ENCODE measurements around the gene RGS17.

Gene RGS17

DNA sequence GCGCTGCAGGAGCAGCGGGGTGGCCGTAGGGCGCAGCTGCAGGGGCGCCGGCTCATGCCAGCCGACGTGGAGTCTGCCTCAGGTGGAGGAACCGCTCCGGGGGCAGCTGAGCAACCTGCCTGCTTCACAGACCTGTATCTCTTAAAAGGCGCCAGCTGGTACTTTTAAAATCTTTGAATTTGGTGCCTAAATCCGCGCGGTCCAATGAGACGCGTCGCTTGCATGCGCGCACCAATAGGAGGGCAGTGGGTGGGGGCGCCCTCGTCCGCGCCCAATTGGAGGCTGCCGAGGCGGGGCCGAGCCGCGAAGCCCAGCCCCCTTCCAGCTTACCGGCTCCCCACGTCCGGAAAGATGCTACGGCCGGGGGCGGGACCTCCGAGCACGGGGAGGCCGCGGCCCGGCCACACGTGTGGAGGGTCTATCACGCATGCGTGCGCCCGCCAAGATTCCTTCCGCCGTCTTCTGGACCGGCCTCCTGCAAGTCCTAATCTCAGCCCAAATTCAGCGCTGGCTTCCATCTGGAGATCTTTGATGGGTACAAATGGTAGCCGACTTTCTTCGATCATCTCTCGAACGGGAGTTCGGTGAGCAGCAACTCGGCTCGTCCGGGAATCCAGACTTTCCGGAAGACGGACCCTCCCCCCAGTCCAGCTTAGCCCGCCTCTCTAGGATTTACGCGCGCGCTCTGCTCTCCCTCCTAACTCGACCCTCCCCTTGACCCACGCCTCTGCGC lies 148.0 kb downstream of the RGS17 start, which contains the start of gene FBXO5 (continued):
- TF ChIP-seq, protein P1, sequence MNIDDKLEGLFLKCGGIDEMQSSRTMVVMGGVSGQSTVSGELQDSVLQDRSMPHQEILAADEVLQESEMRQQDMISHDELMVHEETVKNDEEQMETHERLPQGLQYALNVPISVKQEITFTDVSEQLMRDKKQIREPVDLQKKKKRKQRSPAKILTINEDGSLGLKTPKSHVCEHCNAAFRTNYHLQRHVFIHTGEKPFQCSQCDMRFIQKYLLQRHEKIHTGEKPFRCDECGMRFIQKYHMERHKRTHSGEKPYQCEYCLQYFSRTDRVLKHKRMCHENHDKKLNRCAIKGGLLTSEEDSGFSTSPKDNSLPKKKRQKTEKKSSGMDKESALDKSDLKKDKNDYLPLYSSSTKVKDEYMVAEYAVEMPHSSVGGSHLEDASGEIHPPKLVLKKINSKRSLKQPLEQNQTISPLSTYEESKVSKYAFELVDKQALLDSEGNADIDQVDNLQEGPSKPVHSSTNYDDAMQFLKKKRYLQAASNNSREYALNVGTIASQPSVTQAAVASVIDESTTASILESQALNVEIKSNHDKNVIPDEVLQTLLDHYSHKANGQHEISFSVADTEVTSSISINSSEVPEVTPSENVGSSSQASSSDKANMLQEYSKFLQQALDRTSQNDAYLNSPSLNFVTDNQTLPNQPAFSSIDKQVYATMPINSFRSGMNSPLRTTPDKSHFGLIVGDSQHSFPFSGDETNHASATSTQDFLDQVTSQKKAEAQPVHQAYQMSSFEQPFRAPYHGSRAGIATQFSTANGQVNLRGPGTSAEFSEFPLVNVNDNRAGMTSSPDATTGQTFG (tag by site-specific recombination; IDR thresholded peaks at IDR 0.05; ENCODE audit: borderline replicate concordance), result no peak
- TF ChIP-seq ZNF394 (tag by site-specific recombination; IDR thresholded peaks at IDR 0.05; ENCODE audit: borderline replicate concordance) (peak; percentile 9; the same call in 1 of the 2 replicates), KLF10 (tag by site-specific recombination; IDR thresholded peaks at IDR 0.05) (peak; percentile 75; the same call in 1 of the 2 replicates), ZNF202 (tag by site-specific recombination; IDR thresholded peaks at IDR 0.05; ENCODE audit: borderline replicate concordance) (no peak), ZNF350 (tag by site-specific recombination; IDR thresholded peaks at IDR 0.05) (peak; percentile 80), ZBTB17 (tag by site-specific recombination; IDR thresholded peaks at IDR 0.05) (peak; percentile 90), ZNF341 (tag by site-specific recombination; IDR thresholded peaks at IDR 0.05; ENCODE audit: low read depth) (peak; percentile 81), ZNF214 (tag by site-specific recombination; IDR thresholded peaks at IDR 0.05; ENCODE audit: borderline replicate concordance) (no peak), ZBTB8A (tag by site-specific recombination; IDR thresholded peaks at IDR 0.05) (peak; percentile 76), BCL11A (tag by site-specific recombination; IDR thresholded peaks at IDR 0.05; ENCODE audit: low read depth) (0 out of 2 replicates have a peak, but pooled peaks have one; percentile 11), BCL11B (tag by site-specific recombination; IDR thresholded peaks at IDR 0.05; ENCODE audit: low read depth) (peak; percentile 86), ZSCAN30 (tag by site-specific recombination; IDR thresholded peaks at IDR 0.05) (peak; percentile 51; the same call in 1 of the 2 replicates), WT1 (tag by site-specific recombination; IDR thresholded peaks at IDR 0.05) (peak; percentile 36; the same call in 1 of the 2 replicates), MEIS1 (CRISPR knock-in tag; IDR thresholded peaks at IDR 0.05; ENCODE audit: borderline replicate concordance) (0 out of 2 replicates have a peak, but pooled peaks have one; percentile 50), ZNF677 (tag by site-specific recombination; IDR thresholded peaks at IDR 0.05) (no peak), GLIS2 (tag by site-specific recombination; IDR thresholded peaks at IDR 0.05) (peak; percentile 87), GLIS1 (tag by site-specific recombination; IDR thresholded peaks at IDR 0.05) (no peak), HOXC10 (CRISPR knock-in tag; IDR thresholded peaks at IDR 0.05) (peak; percentile 39; the same call in 1 of the 2 replicates), ZEB2 (tag by site-specific recombination; IDR thresholded peaks at IDR 0.05) (peak; percentile 80; the same call in 1 of the 2 replicates), SP3 (tag by site-specific recombination; IDR thresholded peaks at IDR 0.05) (peak; percentile 83), SP2 (tag by site-specific recombination; IDR thresholded peaks at IDR 0.05) (peak; percentile 81), ZNF335 (tag by site-specific recombination; conservative IDR thresholded peaks at IDR 0.05) (peak; percentile 65), KLF16 (tag by site-specific recombination; IDR thresholded peaks at IDR 0.05) (0 out of 2 replicates have a peak, but pooled peaks have one; percentile 14), IKZF3 (tag by site-specific recombination; IDR thresholded peaks at IDR 0.05) (peak; percentile 46), ZNF600 (tag by site-specific recombination; IDR thresholded peaks at IDR 0.05) (peak; percentile 56), SETDB1 (IDR thresholded peaks at IDR 0.05; ENCODE audit: insufficient read length, low read length) (no peak), SCRT1 (tag by site-specific recombination; IDR thresholded peaks at IDR 0.05; ENCODE audit: borderline replicate concordance) (peak; percentile 19; the same call in 1 of the 2 replicates)
- TF ChIP-seq, protein P2, sequence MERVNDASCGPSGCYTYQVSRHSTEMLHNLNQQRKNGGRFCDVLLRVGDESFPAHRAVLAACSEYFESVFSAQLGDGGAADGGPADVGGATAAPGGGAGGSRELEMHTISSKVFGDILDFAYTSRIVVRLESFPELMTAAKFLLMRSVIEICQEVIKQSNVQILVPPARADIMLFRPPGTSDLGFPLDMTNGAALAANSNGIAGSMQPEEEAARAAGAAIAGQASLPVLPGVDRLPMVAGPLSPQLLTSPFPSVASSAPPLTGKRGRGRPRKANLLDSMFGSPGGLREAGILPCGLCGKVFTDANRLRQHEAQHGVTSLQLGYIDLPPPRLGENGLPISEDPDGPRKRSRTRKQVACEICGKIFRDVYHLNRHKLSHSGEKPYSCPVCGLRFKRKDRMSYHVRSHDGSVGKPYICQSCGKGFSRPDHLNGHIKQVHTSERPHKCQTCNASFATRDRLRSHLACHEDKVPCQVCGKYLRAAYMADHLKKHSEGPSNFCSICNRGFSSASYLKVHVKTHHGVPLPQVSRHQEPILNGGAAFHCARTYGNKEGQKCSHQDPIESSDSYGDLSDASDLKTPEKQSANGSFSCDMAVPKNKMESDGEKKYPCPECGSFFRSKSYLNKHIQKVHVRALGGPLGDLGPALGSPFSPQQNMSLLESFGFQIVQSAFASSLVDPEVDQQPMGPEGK (tag by site-specific recombination; IDR thresholded peaks at IDR 0.05), result peak; percentile 41
- TF ChIP-seq, protein P3, sequence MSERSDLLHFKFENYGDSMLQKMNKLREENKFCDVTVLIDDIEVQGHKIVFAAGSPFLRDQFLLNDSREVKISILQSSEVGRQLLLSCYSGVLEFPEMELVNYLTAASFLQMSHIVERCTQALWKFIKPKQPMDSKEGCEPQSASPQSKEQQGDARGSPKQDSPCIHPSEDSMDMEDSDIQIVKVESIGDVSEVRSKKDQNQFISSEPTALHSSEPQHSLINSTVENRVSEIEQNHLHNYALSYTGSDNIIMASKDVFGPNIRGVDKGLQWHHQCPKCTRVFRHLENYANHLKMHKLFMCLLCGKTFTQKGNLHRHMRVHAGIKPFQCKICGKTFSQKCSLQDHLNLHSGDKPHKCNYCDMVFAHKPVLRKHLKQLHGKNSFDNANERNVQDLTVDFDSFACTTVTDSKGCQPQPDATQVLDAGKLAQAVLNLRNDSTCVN (tag by site-specific recombination; optimal IDR thresholded peaks at IDR 0.05), result peak; percentile 67
